HL-60 (cell line): ENCODE measurements around the gene PBX1.

ENCODE experiments used
- DNase-seq, 2 experiments: peaks; one replicate each; pipeline ENCODE4 v3.0.0-alpha.2; 2010 to 2020; ENCODE audit warnings: low read depth in 1 of 2, low spot score in 1 of 2
- H3K27ac ChIP-seq: fragments of 250-450 bp; sonication (Bioruptor Pico); replicated peaks from 2 replicates; pipeline ENCODE4 v1.5.1; 2020; ENCODE audit warnings: mild to moderate bottlenecking, moderate library complexity
- H3K27me3 ChIP-seq: fragments of 250-450 bp; sonication (Bioruptor Pico); 2 replicates; pipeline ENCODE4 v1.5.1; 2021; ENCODE audit warnings: mild to moderate bottlenecking, moderate library complexity; ENCODE audit not compliant: insufficient read depth, poor library complexity, severe bottlenecking
- H3K4me3 ChIP-seq: replicated peaks from 2 replicates; pipeline ENCODE4 v1.5.1; 2011; ENCODE audit warnings: mild to moderate bottlenecking, control low read depth, low read length; ENCODE audit not compliant: insufficient read depth
- GABPA ChIP-seq: IDR thresholded peaks from 2 replicates; pipeline ENCODE4 v1.6.1; 2012; ENCODE audit warnings: low read depth
- POLR2AphosphoS5 ChIP-seq: IDR thresholded peaks from 2 replicates; pipeline ENCODE4 v1.6.1; 2012; ENCODE audit warnings: low read depth
- SPI1 ChIP-seq: IDR thresholded peaks from 2 replicates; pipeline ENCODE4 v1.6.1; 2012; ENCODE audit warnings: low read depth, mild to moderate bottlenecking, borderline replicate concordance
- TF ChIP-seq, protein P1 (sequence below): IDR thresholded peaks from 2 replicates; pipeline ENCODE4 v1.6.1; 2012; ENCODE audit warnings: low read depth; ENCODE audit not compliant: insufficient replicate concordance
- TF ChIP-seq, protein P2 (sequence below): IDR thresholded peaks from one replicate; pipeline ENCODE4 v1.5.1; 2011; ENCODE audit warnings: low read length, control low read depth, inconsistent platforms; ENCODE audit not compliant: insufficient read depth

PBX1 gene

DNA sequence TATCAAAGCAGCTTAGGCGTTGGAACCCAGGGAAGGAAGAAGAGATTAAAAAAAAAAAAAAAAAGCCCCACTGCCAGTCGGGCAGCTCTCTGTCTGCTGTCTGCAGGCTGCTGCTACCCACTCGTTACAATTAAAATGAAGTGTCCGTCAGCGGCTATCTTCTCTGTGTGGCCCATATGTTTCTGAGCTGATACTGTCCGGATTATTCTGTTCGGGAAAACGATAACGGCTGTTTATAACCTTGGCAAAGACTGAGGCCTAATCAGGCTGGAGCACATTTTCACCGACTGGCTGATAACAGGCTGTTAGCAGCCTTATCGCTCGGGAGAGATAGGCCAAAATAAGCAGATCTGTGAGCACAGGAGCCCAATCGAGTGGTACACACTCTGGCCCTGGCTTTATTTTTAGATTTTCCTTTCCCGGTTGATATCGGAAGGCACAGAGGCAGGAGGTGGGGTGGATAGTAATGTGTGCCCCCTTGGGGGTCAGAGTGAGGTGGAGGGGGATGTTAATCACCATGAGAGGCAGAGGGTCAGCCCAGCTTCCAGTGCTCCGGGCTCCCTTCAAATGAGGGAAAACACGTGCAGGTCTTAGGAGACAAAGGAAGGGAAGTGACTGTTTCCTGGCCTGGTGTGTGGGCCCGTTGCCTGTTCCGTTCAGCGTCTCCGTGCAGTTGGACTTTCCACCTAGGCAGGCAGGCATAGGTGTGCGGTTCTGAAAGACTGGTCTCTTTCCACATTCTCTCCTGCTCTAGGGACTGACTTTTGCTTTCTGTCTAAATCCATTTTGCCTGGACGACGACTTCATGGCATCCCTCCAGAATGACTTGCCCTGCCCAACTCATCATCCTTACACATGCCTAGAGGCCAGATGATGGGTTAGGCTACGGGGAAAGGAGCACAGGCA, 153.4 kb downstream of the PBX1 start:
- no peak overlapping the region for H3K4me3 ChIP-seq
- DNase-seq, result no peak
- TF ChIP-seq, protein P1, sequence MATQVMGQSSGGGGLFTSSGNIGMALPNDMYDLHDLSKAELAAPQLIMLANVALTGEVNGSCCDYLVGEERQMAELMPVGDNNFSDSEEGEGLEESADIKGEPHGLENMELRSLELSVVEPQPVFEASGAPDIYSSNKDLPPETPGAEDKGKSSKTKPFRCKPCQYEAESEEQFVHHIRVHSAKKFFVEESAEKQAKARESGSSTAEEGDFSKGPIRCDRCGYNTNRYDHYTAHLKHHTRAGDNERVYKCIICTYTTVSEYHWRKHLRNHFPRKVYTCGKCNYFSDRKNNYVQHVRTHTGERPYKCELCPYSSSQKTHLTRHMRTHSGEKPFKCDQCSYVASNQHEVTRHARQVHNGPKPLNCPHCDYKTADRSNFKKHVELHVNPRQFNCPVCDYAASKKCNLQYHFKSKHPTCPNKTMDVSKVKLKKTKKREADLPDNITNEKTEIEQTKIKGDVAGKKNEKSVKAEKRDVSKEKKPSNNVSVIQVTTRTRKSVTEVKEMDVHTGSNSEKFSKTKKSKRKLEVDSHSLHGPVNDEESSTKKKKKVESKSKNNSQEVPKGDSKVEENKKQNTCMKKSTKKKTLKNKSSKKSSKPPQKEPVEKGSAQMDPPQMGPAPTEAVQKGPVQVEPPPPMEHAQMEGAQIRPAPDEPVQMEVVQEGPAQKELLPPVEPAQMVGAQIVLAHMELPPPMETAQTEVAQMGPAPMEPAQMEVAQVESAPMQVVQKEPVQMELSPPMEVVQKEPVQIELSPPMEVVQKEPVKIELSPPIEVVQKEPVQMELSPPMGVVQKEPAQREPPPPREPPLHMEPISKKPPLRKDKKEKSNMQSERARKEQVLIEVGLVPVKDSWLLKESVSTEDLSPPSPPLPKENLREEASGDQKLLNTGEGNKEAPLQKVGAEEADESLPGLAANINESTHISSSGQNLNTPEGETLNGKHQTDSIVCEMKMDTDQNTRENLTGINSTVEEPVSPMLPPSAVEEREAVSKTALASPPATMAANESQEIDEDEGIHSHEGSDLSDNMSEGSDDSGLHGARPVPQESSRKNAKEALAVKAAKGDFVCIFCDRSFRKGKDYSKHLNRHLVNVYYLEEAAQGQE, result no peak
- TF ChIP-seq POLR2AphosphoS5 (no peak), SPI1 (no peak), GABPA (no peak)
- TF ChIP-seq, protein P2, sequence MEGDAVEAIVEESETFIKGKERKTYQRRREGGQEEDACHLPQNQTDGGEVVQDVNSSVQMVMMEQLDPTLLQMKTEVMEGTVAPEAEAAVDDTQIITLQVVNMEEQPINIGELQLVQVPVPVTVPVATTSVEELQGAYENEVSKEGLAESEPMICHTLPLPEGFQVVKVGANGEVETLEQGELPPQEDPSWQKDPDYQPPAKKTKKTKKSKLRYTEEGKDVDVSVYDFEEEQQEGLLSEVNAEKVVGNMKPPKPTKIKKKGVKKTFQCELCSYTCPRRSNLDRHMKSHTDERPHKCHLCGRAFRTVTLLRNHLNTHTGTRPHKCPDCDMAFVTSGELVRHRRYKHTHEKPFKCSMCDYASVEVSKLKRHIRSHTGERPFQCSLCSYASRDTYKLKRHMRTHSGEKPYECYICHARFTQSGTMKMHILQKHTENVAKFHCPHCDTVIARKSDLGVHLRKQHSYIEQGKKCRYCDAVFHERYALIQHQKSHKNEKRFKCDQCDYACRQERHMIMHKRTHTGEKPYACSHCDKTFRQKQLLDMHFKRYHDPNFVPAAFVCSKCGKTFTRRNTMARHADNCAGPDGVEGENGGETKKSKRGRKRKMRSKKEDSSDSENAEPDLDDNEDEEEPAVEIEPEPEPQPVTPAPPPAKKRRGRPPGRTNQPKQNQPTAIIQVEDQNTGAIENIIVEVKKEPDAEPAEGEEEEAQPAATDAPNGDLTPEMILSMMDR, result no peak
- no peak overlapping the region for H3K27ac ChIP-seq
- H3K27me3 ChIP-seq, result no peaks in the 10 kb centered on the region

DNA sequence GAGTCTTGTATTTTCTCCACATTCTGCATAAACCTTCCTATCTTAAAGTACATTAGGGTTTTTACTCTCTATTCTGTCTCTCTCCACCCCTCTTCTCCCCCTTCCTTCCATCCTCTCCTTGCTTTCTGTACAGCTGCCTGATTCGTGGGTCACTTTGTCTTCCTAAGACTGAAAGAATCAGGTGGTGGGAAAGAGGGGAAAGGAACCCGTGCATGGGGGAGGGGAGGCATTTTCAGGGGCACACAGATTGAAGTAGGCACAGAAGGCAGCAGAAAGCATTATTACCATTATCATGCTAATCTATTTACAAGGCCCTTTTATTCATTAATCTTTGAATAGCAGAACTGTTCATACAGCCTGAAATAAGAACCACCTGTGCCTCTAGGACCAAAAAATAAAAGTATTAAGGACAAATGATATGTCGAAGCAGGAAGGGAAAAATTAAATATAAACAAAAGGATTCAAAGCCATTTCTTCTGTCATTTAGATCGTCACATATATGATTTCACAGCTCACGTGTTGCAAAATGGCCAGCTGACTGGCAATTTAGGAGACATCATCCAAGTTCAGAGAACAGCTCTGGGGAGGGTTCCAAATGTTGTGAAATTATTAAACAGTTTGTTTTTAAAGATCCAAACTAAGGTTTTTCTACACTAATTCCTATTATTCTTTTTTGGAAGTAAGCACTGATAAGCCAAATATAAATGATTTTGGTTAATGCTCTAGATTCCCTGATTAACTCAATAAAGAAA, 154.6 kb downstream of the PBX1 start:
- Histone ChIP-seq H3K27ac (no peak overlapping the region), H3K4me3 (no peak overlapping the region), H3K27me3 (no peaks in the 10 kb centered on the region)
- TF ChIP-seq POLR2AphosphoS5, result no peak
- TF ChIP-seq GABPA, result no peak
- TF ChIP-seq SPI1, result no peak
- TF ChIP-seq, protein P1, result no peak
- DNase-seq, result no peak

DNA sequence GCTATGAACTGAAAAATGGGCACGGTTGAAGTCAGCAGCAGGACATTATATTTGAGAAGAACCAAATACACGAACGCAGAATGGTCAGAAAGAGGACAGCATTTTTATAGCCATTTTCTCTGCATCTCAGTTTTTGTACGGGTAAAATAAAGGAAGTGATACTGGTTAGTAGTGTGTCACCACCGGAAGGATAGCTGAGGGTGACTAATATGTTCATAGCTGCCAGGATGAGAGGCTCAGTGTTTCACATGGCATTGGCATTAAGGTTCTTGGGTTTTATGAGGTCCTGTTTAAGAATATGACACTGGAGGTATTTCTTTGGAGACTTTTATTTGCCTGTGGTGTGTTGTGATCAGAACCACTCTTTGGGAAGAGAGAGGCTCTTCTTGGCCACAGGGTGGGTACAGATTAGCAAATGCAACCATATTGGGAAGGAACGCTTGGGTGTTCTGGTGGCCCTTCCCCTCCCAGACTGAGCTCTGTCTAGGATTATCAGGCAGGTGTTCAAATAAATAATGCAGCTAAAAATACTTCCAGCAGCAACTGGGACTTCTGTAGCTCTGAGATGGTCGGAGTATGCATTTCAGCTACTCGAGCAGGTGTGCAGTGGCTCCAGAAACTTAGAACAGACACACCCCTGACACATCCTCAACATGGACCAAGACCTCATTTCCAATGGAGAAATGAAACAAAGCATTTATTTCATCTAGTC, 158.2 kb downstream of the PBX1 start:
- TF ChIP-seq SPI1 (peak; percentile 57; the same call in 1 of the 2 replicates), GABPA (no peak; the same call in 1 of the 2 replicates), POLR2AphosphoS5 (no peak)
- Histone ChIP-seq H3K27ac (no peak overlapping the region), H3K4me3 (no peak overlapping the region), H3K27me3 (no peaks in the 10 kb centered on the region)
- peak; percentile 20 to 49 for DNase-seq

DNA sequence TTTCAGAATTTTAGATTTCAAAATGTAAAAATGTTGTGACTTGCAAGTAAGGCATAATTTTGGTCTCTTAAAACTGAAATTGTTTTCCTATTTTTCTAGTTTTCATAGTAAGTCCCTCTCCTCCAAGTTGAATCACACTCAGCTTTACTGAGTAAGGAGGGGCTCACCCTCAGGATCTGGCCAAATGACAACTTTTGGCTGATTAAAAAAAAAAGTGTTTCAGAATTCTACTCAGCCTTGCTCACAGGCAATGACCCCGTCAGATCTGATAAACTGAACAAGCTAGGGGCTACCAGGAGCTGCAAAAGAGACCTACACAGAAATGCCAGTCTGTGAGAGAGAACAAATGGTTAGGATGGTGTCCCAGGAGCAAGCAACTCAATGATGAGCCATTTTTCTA, 159.8 kb downstream of the PBX1 start:
- Histone ChIP-seq H3K4me3 (no peak overlapping the region), H3K27ac (no peak overlapping the region), H3K27me3 (no peaks in the 10 kb centered on the region)
- TF ChIP-seq GABPA, result no peak
- TF ChIP-seq POLR2AphosphoS5, result no peak
- TF ChIP-seq SPI1, result no peak
- TF ChIP-seq, protein P1, result no peak
- TF ChIP-seq, protein P2, result no peak
- DNase-seq, result no peak
